K562 (cell line): ENCODE measurements around the gene VSX2. TPM values are rescaled to one million over a fixed set of nuclear protein-coding genes. Genes with fewer than 3 reads are reported as not detected.

ENCODE experiments used
- ATAC-seq: fragments of 200-7000 bp; cut with Tn5 transposase; 3 replicates; pipeline ENCODE4 v1.9.1; 2020; ENCODE audit warnings: moderate library complexity
- BruUV-seq: library from RNA; stranded (reverse); fragments of 400-500 nt; replicated peaks from 2 replicates; lab custom pipeline; 2021; lab: Mats Ljungman, UMichigan
- CTCF ChIA-PET: fragments of 300-600 bp; formaldehyde crosslinking; extraction: SDS; loops from one replicate; lab custom pipeline; 2021; ENCODE audit warnings: low intra/inter-chr PET ratio; lab: Yijun Ruan, JAX
- POLR2A ChIA-PET: fragments of 300-600, 350-650 bp; sonication (Branson Sonifier 250); formaldehyde crosslinking; extraction: SDS; loops from one replicate; lab custom pipeline; 2021; ENCODE audit warnings: antibody characterized with exemption, inconsistent platforms; lab: Yijun Ruan, JAX
- DNase-seq, 4 experiments: peaks; one replicate each; pipeline versions ENCODE4 v3.0.0 to v3.0.0-alpha.2; 2011 to 2018; ENCODE audit warnings: low spot score in 3 of 4, mixed read lengths in 3 of 4; ENCODE audit errors: extremely low read depth in 1 of 4
- FAIRE-seq: peaks from 2 replicates; lab custom pipeline; 2011; peaks lifted over from hg19 to GRCh38; lab: Jason Lieb, UNC
- H2AFZ ChIP-seq: 2 replicates; pipeline ENCODE4 v1.6.0; 2011; ENCODE audit warnings: low read depth, low read length, control low read depth, inconsistent platforms
- H3K27ac ChIP-seq: fragments of 200-600 bp; 3 replicates; pipeline ENCODE4 v1.8.0; 2011; ENCODE audit warnings: low read depth, mild to moderate bottlenecking, control low read depth, inconsistent platforms, low read length, moderate library complexity, mixed read lengths; ENCODE audit errors: extremely low read depth
- H3K27me3 ChIP-seq, 2 experiments: fragments of 300-600 bp in 1 of 2; 2 replicates in 1 of 2; 3 replicates in 1 of 2; pipeline versions ENCODE4 v1.6.0 to v1.8.0; 2011; ENCODE audit warnings: inconsistent platforms in 2 of 2, low read length in 2 of 2, mild to moderate bottlenecking in 1 of 2, mixed read lengths in 1 of 2, moderate library complexity in 1 of 2; ENCODE audit not compliant: control insufficient read depth in 2 of 2, insufficient read depth in 2 of 2
- H3K36me3 ChIP-seq: fragments of 300-600 bp; 3 replicates; pipeline ENCODE4 v1.8.0; 2011; ENCODE audit warnings: mild to moderate bottlenecking, low read length, inconsistent platforms; ENCODE audit not compliant: control insufficient read depth, insufficient read depth
- H3K4me1 ChIP-seq, 2 experiments: fragments of 200-600 bp in 1 of 2; replicated peaks in 1 of 2; 2 replicates in 1 of 2; 3 replicates in 1 of 2; pipeline versions ENCODE4 v1.5.1 to v1.8.0; 2011; ENCODE audit warnings: inconsistent platforms in 2 of 2, low read length in 2 of 2, mild to moderate bottlenecking in 1 of 2, mixed read lengths in 1 of 2, moderate library complexity in 1 of 2; ENCODE audit not compliant: control insufficient read depth in 2 of 2, insufficient read depth in 2 of 2
- H3K4me2 ChIP-seq: 2 replicates; pipeline ENCODE4 v1.6.1; 2011; ENCODE audit warnings: low read length, control low read depth, inconsistent platforms, mixed read lengths; ENCODE audit not compliant: insufficient read depth
- H3K4me3 ChIP-seq: fragments of 200-600 bp; sonication (generic), shearing (Covaris generic); 2 replicates; pipeline ENCODE4 v1.5.1; 2016; ENCODE audit warnings: control low read depth, inconsistent platforms
- H3K79me2 ChIP-seq: fragments of 200-600 bp; 3 replicates; pipeline ENCODE4 v1.8.0; 2011; ENCODE audit warnings: low read length, inconsistent platforms; ENCODE audit not compliant: control insufficient read depth, insufficient read depth
- H3K9ac ChIP-seq, 2 experiments: 2 replicates each; pipeline versions ENCODE4 v1.6.0 to v1.6.1; 2011; ENCODE audit warnings: low read depth in 2 of 2, low read length in 2 of 2, control low read depth in 1 of 2, inconsistent platforms in 1 of 2, mild to moderate bottlenecking in 1 of 2, mixed read lengths in 1 of 2; ENCODE audit not compliant: insufficient read depth in 1 of 2
- H3K9me1 ChIP-seq: one replicate; pipeline ENCODE4 v1.6.0; 2011; ENCODE audit warnings: inconsistent platforms, mild to moderate bottlenecking, low read length, moderate library complexity; ENCODE audit not compliant: control insufficient read depth, insufficient read depth
- H3K9me3 ChIP-seq: replicated peaks from 2 replicates; pipeline ENCODE4 v1.5.1; 2011; ENCODE audit warnings: low read depth, low read length, inconsistent platforms; ENCODE audit not compliant: control insufficient read depth, insufficient read depth
- H4K20me1 ChIP-seq: replicated peaks from 2 replicates; pipeline ENCODE4 v1.6.1; 2011; ENCODE audit warnings: low read length, inconsistent platforms, mixed read lengths; ENCODE audit not compliant: control insufficient read depth, insufficient read depth
- BRD9 ChIP-seq: fragments of 450-650 bp; IDR thresholded peaks from 2 replicates; pipeline ENCODE4 v1.6.1; 2018; ENCODE audit warnings: low read depth; ENCODE audit not compliant: partially characterized antibody
- CBFA2T2 ChIP-seq: fragments of 450-650 bp; conservative IDR thresholded peaks from 2 replicates; pipeline ENCODE4 v1.6.1; 2017; ENCODE audit warnings: mild to moderate bottlenecking
- CHCHD3 ChIP-seq: fragments of 250-450 bp; sonication (Bioruptor Pico); IDR thresholded peaks from 2 replicates; pipeline ENCODE4 v2.1.2; 2022; ENCODE audit warnings: mild to moderate bottlenecking
- CREB1 ChIP-seq, 2 experiments: sonication (generic) in 1 of 2; formaldehyde crosslinking in 1 of 2; IDR thresholded peaks; 2 replicates each; pipeline versions ENCODE4 v1.6.1 to v1.8.0; 2012 to 2022; ENCODE audit warnings: inconsistent platforms in 1 of 2, mild to moderate bottlenecking in 1 of 2, missing genetic modification reagents in 1 of 2, moderate library complexity in 1 of 2
- CREB3L1 ChIP-seq: fragments of 450-650 bp; IDR thresholded peaks from 2 replicates; pipeline ENCODE4 v1.6.1; 2014; ENCODE audit warnings: low read depth, mild to moderate bottlenecking, moderate library complexity, borderline replicate concordance
- FOXJ3 ChIP-seq: sonication (generic); formaldehyde crosslinking; IDR thresholded peaks from 2 replicates; pipeline ENCODE4 v1.4.0; 2020; ENCODE audit warnings: mild to moderate bottlenecking, missing genetic modification reagents
- ILK ChIP-seq: fragments of 450-650 bp; IDR thresholded peaks from 2 replicates; pipeline ENCODE4 v1.6.1; 2016; ENCODE audit warnings: missing genetic modification characterization, low read depth, mild to moderate bottlenecking, missing compliant biosample characterization, moderate library complexity, borderline replicate concordance
- KAT8 ChIP-seq: fragments of 450-650 bp; IDR thresholded peaks from 2 replicates; pipeline ENCODE4 v1.6.1; 2016; ENCODE audit warnings: low read depth, mild to moderate bottlenecking
- MBD1 ChIP-seq: fragments of 250-450 bp; sonication (Bioruptor Pico); IDR thresholded peaks from 2 replicates; pipeline ENCODE4 v1.8.0; 2022; ENCODE audit warnings: inconsistent platforms
- MTA3 ChIP-seq: fragments of 450-650 bp; formaldehyde crosslinking; IDR thresholded peaks from 2 replicates; pipeline ENCODE4 v1.6.1; 2017; ENCODE audit warnings: mild to moderate bottlenecking, borderline replicate concordance
- NR1H2 ChIP-seq: sonication (generic); formaldehyde crosslinking; IDR thresholded peaks from 2 replicates; pipeline ENCODE4 v1.4.0; 2020; ENCODE audit warnings: mild to moderate bottlenecking, missing genetic modification reagents
- NR2C2 ChIP-seq, 2 experiments: fragments of 200-800 bp in 1 of 2; sonication (Bioruptor generic) in 1 of 2; sonication (generic) in 1 of 2; formaldehyde crosslinking in 1 of 2; IDR thresholded peaks; 2 replicates each; pipeline versions ENCODE4 v1.6.1 to v1.8.0; 2016 to 2022; ENCODE audit warnings: mild to moderate bottlenecking in 1 of 2, missing compliant biosample characterization in 1 of 2, missing genetic modification characterization in 1 of 2, missing genetic modification reagents in 1 of 2
- PHB2 ChIP-seq: fragments of 450-650 bp; IDR thresholded peaks from 2 replicates; pipeline ENCODE4 v1.6.1; 2017; ENCODE audit warnings: low read depth
- PPARD ChIP-seq: fragments of 250-450 bp; sonication (Bioruptor Pico); IDR thresholded peaks from 2 replicates; pipeline ENCODE4 v1.8.0; 2022; ENCODE audit warnings: inconsistent platforms, mild to moderate bottlenecking, moderate library complexity
- RBM17 ChIP-seq: fragments of 200-400 bp; formaldehyde crosslinking; IDR thresholded peaks from 2 replicates; pipeline ENCODE4 v1.6.1; 2017; ENCODE audit warnings: low read depth, mild to moderate bottlenecking, low read length, borderline replicate concordance
- SETDB1 ChIP-seq: IDR thresholded peaks from one replicate; pipeline ENCODE4 v1.6.1; 2012; ENCODE audit warnings: low read length, control low read depth, inconsistent platforms
- TGIF2 ChIP-seq: sonication (generic); formaldehyde crosslinking; IDR thresholded peaks from 2 replicates; pipeline ENCODE4 v1.8.1; 2022; ENCODE audit warnings: mild to moderate bottlenecking, missing genetic modification reagents, moderate library complexity
- THRAP3 ChIP-seq: fragments of 450-650 bp; IDR thresholded peaks from 2 replicates; pipeline ENCODE4 v1.6.1; 2016; ENCODE audit warnings: mild to moderate bottlenecking, inconsistent platforms, borderline replicate concordance
- ZKSCAN1 ChIP-seq: fragments of 150-350 bp; IDR thresholded peaks from 2 replicates; pipeline ENCODE4 v1.6.1; 2016; ENCODE audit warnings: low read depth, low read length
- WGBS: fragments of 100-300 bp; shearing (Covaris generic); methylation state at CpG from one replicate; pipeline ENCODE4 v1.1.6; 2016; ENCODE audit warnings: low coverage, mixed read lengths; ENCODE audit not compliant: insufficient coverage; ENCODE audit errors: missing lambda C conversion rate; 5-methylcytosine and 5-hydroxymethylcytosine counted together
- in situ Hi-C: fragments of 300-500 bp; cut with MboI; formaldehyde crosslinking; loops from 4 replicates; pipeline ENCODE4 v1.15.0; 2018; ENCODE audit warnings: inconsistent platforms, mixed read lengths
- intact Hi-C: fragments of 100-400 bp; cut with micrococcal nuclease; formaldehyde crosslinking; loops from 2 replicates; pipeline ENCODE4 v1.14.2; 2022
- polyA plus RNA-seq, 8 experiments: library from polyadenylated mRNA; depleted of rRNA in 4 of 8; stranded (reverse) in 5 of 8; unstranded in 3 of 8; fragments of >200 nt; fragmentation: Nextera tagmentation in 2 of 8; fragmentation: Illumina TruSeq in 1 of 8; extraction: Ambion mirVana in 2 of 8; extraction: Trizol in 1 of 8; gene quantifications; 2 replicates each; pipeline versions ENCODE4 v1.2.1 to v1.2.3, GENCODE V29; 2011 to 2014; ENCODE audit warnings: inconsistent platforms in 1 of 8, missing spikeins in 1 of 8
- total RNA-seq, 7 experiments: library from RNA; depleted of rRNA in 6 of 7; stranded (reverse); fragments of >200 nt in 6 of 7; fragmentation: Illumina TruSeq in 2 of 7; extraction: Trizol in 2 of 7; gene quantifications; 2 replicates each; pipeline versions ENCODE4 v1.2.1 to v1.2.3, GENCODE V29; 2011 to 2021; ENCODE audit warnings: low replicate concordance in 1 of 7
- TF ChIP-seq, protein P1 (sequence below): fragments of 250-450 bp; sonication (Bioruptor Pico); IDR thresholded peaks from 2 replicates; pipeline ENCODE4 v1.8.0; 2022; ENCODE audit warnings: moderate library complexity, mild to moderate bottlenecking, inconsistent platforms

The VSX2 gene
- total and polyA plus RNA-seq, 9 of the 15 experiments (the other 6 are each of a cell fraction or from before 2014, with no cell fraction given), result 0.04 TPM; not detected in 8

DNA sequence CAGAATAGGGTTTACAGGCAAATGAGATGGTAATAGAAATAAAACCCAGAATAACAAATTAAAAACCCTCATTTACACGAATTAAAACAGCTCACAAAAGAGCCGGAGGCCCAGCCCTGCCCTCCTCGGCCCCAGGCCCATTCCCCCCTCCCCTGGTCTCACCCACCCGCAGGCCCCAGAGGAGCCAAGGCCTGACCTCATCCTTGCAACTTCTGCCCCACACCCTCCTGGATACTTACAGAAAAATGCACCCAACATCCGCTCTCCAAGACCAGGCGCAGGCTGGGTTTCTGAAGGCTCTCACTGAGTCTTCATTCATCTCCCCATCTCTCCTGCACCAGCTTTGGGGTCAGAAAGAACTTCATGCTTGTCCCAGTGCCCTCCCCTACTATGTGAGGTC is 16.2 kb upstream of the VSX2 start:
- Histone ChIP-seq H3K4me3 (no peak overlapping the region), H3K9ac (no peak overlapping the region), H2AFZ (no peak overlapping the region), H3K27me3 (peaks cover 2 to 55% of the 10 kb centered on the region in 2 experiments; a peak in 3 of 5 replicates), H3K79me2 (no peaks in the 10 kb centered on the region), H3K4me2 (no peak overlapping the region), H3K4me1 (peaks cover 0 to 2% of the 10 kb centered on the region in 2 experiments; a peak in 1 of 5 replicates), H3K27ac (no peak overlapping the region), H4K20me1 (peaks cover 4% of the 10 kb centered on the region), H3K9me1 (no peaks in the 10 kb centered on the region), H3K9me3 (no peaks in the 10 kb centered on the region), H3K36me3 (no peaks in the 10 kb centered on the region)
- no peak for ATAC-seq
- DNase-seq, result no peak
- WGBS, result 35% methylated on average over 2 of the region's 6 CpGs
- CTCF ChIA-PET, result no interaction called here
- TF ChIP-seq PPARD (CRISPR knock-in tag), result no peak
- no peak for TF ChIP-seq CHCHD3 (CRISPR knock-in tag)
- TF ChIP-seq MTA3, result no peak
- no peak for TF ChIP-seq FOXJ3 (CRISPR knock-in tag)
- TF ChIP-seq CBFA2T2, result no peak
- TF ChIP-seq PHB2, result no peak
- TF ChIP-seq RBM17, result no peak
- no peak for TF ChIP-seq ZKSCAN1
- TF ChIP-seq NR2C2 (CRISPR knock-in tag; IDR thresholded peaks at IDR 0.05), result no peak
- no peak for TF ChIP-seq NR2C2 (tag; IDR thresholded peaks at IDR 0.05)
- no peak for TF ChIP-seq NR1H2
- no peak for TF ChIP-seq BRD9
- TF ChIP-seq KAT8, result no peak
- no peak for TF ChIP-seq CREB3L1
- no peak for TF ChIP-seq CREB1 (IDR thresholded peaks at IDR 0.05)
- no peak for TF ChIP-seq CREB1 (CRISPR knock-in tag; IDR thresholded peaks at IDR 0.05)
- no peak for TF ChIP-seq TGIF2
- no peak for TF ChIP-seq MBD1 (CRISPR knock-in tag)
- TF ChIP-seq THRAP3, result no peak
- TF ChIP-seq SETDB1, result no peak
- TF ChIP-seq, protein P1, sequence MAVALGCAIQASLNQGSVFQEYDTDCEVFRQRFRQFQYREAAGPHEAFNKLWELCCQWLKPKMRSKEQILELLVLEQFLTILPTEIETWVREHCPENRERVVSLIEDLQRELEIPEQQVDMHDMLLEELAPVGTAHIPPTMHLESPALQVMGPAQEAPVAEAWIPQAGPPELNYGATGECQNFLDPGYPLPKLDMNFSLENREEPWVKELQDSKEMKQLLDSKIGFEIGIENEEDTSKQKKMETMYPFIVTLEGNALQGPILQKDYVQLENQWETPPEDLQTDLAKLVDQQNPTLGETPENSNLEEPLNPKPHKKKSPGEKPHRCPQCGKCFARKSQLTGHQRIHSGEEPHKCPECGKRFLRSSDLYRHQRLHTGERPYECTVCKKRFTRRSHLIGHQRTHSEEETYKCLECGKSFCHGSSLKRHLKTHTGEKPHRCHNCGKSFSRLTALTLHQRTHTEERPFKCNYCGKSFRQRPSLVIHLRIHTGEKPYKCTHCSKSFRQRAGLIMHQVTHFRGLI (CRISPR knock-in tag), result no peak
- no peak for TF ChIP-seq ILK
- POLR2A ChIA-PET, result no interaction called here
- no TSS peak for BruUV-seq
- intact Hi-C loops, result no loop called here
- FAIRE-seq, result no peak
- in situ Hi-C loops, result no loop called here
